ENCODE data around the gene ITGAD.

Gene ITGAD

DNA sequence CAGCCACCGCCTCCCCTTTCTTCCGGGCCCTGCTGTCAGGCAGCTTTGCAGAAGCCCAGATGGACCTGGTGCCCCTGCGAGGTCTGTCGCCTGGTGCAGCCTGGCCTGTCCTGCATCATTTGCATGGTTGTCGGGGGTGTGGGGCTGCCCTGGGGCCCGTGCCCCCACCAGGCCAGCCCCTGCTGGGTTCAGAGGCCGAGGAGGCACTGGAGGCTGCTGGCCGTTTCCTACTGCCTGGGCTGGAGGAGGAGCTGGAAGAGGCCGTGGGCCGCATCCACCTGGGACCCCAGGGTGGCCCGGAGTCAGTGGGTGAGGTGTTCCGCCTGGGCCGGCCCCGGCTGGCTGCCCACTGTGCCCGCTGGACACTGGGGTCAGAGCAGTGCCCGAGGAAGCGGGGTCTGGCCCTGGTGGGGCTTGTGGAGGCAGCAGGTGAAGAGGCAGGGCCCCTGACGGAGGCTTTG is 73.3 kb downstream of the ITGAD start:
- Histone ChIP-seq H3K27ac (ENCODE audit: low read depth, low read length) (no peak overlapping the region), H3K36me3 (ENCODE audit: insufficient read depth, low read length) (peaks cover 11% of the 10 kb centered on the region), H3K4me3 (ENCODE audit: low read depth in 1 of 2, low read length in 2 of 2) (no peak overlapping the region)

DNA sequence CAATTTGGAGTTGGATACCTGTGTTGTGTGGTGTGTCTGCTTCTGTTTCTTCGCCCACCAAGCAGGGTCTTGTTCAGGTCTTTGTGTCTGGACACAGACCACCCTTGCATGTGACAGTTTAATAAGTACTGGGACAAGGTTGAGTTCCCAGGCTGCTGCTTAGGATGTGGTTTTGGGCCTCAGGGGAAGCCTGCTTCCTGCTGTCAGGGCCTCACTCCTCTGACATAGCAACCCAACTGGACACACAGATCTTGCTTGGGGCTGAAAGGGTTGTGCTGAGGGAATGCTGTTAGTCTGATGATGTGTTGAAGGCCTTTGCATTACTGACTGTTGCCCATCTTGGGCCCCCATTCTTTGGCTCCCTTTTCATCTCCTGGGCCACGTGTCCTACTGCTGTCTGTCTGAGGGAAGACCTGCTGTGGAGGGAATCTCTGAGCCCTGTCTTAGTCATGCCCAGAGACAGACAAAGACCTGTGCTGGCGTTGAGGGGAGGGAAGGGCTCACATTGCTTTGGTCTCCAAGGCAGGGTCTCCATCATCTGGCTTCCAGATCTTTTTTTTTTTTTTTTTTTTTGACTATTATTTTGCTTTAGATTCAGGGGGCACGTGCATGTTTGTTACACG is 74.1 kb downstream of the ITGAD start:
- Histone ChIP-seq H3K9me3 (ENCODE audit: low read length) (no peaks in the 10 kb centered on the region), H3K27me3 (ENCODE audit: control insufficient read depth in 1 of 2, insufficient read depth in 2 of 2, low read length in 2 of 2) (no peaks in the 10 kb centered on the region), H3K4me3 (ENCODE audit: low read depth in 1 of 2, low read length in 2 of 2) (no peak overlapping the region), H3K36me3 (ENCODE audit: insufficient read depth, low read length) (peaks cover 5% of the 10 kb centered on the region), H3K9ac (ENCODE audit: low read length) (no peak overlapping the region), H3K27ac (ENCODE audit: low read depth, low read length) (no peak overlapping the region), H3K4me1 (ENCODE audit: insufficient read depth, low read length) (peaks cover 13% of the 10 kb centered on the region)

More for the DNA sequence above, 73.3 kb downstream of the ITGAD start:
- H3K9me3 ChIP-seq (ENCODE audit: low read length) = no peaks in the 10 kb centered on the region
- no peaks in the 10 kb centered on the region for H3K27me3 ChIP-seq (ENCODE audit: control insufficient read depth in 1 of 2, insufficient read depth in 2 of 2, low read length in 2 of 2)
- H3K9ac ChIP-seq (ENCODE audit: low read length) = no peak overlapping the region
- H3K4me1 ChIP-seq (ENCODE audit: insufficient read depth, low read length) = peaks cover 10% of the 10 kb centered on the region

DNA sequence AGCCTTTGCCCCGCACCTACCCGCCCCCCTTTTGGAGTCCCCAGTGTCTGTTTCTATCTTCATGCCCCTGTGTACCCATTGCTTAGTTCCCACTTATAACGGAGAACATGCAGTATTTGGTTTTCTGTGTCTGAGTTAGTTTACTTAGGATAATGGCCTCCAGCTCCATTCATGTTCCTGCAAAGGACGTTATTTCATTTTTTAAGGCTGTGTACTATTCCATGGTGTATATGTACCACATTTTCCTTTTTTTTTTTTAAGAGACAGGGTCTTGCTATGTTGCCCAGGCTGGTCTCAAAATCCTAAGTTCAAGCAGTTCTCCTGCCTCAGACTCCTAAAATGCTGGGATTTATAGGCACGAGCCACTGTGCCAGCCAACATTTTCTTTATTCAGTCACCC is 74.7 kb downstream of the ITGAD start:
- Histone ChIP-seq H3K9me3 (ENCODE audit: low read length) (no peaks in the 10 kb centered on the region), H3K27me3 (ENCODE audit: control insufficient read depth in 1 of 2, insufficient read depth in 2 of 2, low read length in 2 of 2) (no peaks in the 10 kb centered on the region), H3K36me3 (ENCODE audit: insufficient read depth, low read length) (no peaks in the 10 kb centered on the region), H3K27ac (ENCODE audit: low read depth, low read length) (no peak overlapping the region), H3K9ac (ENCODE audit: low read length) (no peak overlapping the region), H3K4me3 (ENCODE audit: low read depth in 1 of 2, low read length in 2 of 2) (no peak overlapping the region), H3K4me1 (ENCODE audit: insufficient read depth, low read length) (peaks cover 13% of the 10 kb centered on the region)

GRCh38 chr16:31470615-31471014 is 77.5 kb downstream of the ITGAD start:
- peaks cover 38% of the 10 kb centered on the region for H3K4me1 ChIP-seq (ENCODE audit: insufficient read depth, low read length)
- peak overlapping the region; percentile 92 for H3K27ac ChIP-seq (ENCODE audit: low read depth, low read length)
- peak overlapping the region in 1 of 2 donors; percentile 95 for H3K4me3 ChIP-seq (ENCODE audit: low read depth in 1 of 2, low read length in 2 of 2)
- no peaks in the 10 kb centered on the region for H3K9me3 ChIP-seq (ENCODE audit: low read length)
- peaks cover 26% of the 10 kb centered on the region for H3K36me3 ChIP-seq (ENCODE audit: insufficient read depth, low read length)
- peak overlapping the region; percentile 99 for H3K9ac ChIP-seq (ENCODE audit: low read length)
- H3K27me3 ChIP-seq (ENCODE audit: control insufficient read depth in 1 of 2, insufficient read depth in 2 of 2, low read length in 2 of 2) = no peaks in the 10 kb centered on the region

DNA sequence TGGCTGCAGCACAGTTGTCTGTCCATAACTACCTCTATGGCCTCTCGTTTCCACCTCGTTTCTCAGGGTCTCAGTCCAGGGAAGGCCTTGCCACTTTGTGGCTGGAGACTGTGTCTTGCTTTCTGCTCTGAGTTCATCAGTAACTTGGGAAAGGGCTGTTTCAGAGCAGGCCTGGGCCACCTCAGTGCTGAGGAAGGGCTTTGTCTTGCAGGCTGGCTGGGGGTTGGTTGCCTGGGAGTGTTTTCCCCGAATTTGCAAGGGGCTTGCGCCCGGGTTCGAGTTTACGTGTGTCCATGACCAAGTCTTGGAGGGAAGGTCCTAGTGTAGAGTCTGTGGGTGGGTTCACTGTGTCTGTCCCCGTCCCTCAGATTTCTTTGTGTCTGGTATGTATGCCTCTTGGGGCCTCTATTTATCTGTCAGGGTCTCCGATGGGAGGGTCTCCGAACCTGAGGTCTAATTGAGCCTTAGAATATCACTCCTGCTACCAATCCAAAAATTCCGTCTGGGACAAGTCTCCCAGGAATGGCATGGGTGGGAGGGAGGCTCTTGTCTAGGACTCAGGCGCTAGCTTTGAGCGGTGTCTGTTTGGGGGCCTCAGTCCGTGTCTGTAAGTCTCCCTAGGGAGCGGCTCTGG is 78.2 kb downstream of the ITGAD start:
- Histone ChIP-seq H3K4me1 (ENCODE audit: insufficient read depth, low read length) (peaks cover 45% of the 10 kb centered on the region), H3K4me3 (ENCODE audit: low read depth in 1 of 2, low read length in 2 of 2) (peak overlapping the region; percentile 29 to 95), H3K9me3 (ENCODE audit: low read length) (no peaks in the 10 kb centered on the region), H3K36me3 (ENCODE audit: insufficient read depth, low read length) (peaks cover 33% of the 10 kb centered on the region), H3K9ac (ENCODE audit: low read length) (peak overlapping the region; percentile 99), H3K27me3 (ENCODE audit: control insufficient read depth in 1 of 2, insufficient read depth in 2 of 2, low read length in 2 of 2) (no peaks in the 10 kb centered on the region), H3K27ac (ENCODE audit: low read depth, low read length) (peak overlapping the region; percentile 92)

GRCh38 chr16:31471875-31472708 is 79.0 kb downstream of the ITGAD start, which contains the start of gene TGFB1I1:
Gene TGFB1I1, plus strand, starts transcription at chr16:31472152. Its CDS starts 37 bp downstream, at chr16:31472189.
- Histone ChIP-seq H3K4me3 (ENCODE audit: low read depth in 1 of 2, low read length in 2 of 2) (peak within 1 kb of the TSS; percentile 78 to 95), H3K9ac (ENCODE audit: low read length) (peak within 1 kb of the TSS; percentile 99), H3K4me1 (ENCODE audit: insufficient read depth, low read length) (peaks cover 48% of the 10 kb centered on the region), H3K27me3 (ENCODE audit: control insufficient read depth in 1 of 2, insufficient read depth in 2 of 2, low read length in 2 of 2) (no peaks in the 10 kb centered on the region), H3K9me3 (ENCODE audit: low read length) (no peaks in the 10 kb centered on the region), H3K27ac (ENCODE audit: low read depth, low read length) (peak within 1 kb of the TSS; percentile 92), H3K36me3 (ENCODE audit: insufficient read depth, low read length) (peaks cover 36% of the 10 kb centered on the region)

GRCh38 chr16:31472709-31473203 is 79.6 kb downstream of the ITGAD start:
- peak overlapping the region; percentile 86 for H3K27ac ChIP-seq (ENCODE audit: low read depth, low read length)
- H3K4me3 ChIP-seq (ENCODE audit: low read depth in 1 of 2, low read length in 2 of 2) = peak overlapping the region; percentile 78 to 87
- H3K27me3 ChIP-seq (ENCODE audit: control insufficient read depth in 1 of 2, insufficient read depth in 2 of 2, low read length in 2 of 2) = no peaks in the 10 kb centered on the region
- peak overlapping the region; percentile 82 for H3K9ac ChIP-seq (ENCODE audit: low read length)
- no peaks in the 10 kb centered on the region for H3K9me3 ChIP-seq (ENCODE audit: low read length)
- H3K36me3 ChIP-seq (ENCODE audit: insufficient read depth, low read length) = peaks cover 42% of the 10 kb centered on the region
- peaks cover 48% of the 10 kb centered on the region for H3K4me1 ChIP-seq (ENCODE audit: insufficient read depth, low read length)

DNA sequence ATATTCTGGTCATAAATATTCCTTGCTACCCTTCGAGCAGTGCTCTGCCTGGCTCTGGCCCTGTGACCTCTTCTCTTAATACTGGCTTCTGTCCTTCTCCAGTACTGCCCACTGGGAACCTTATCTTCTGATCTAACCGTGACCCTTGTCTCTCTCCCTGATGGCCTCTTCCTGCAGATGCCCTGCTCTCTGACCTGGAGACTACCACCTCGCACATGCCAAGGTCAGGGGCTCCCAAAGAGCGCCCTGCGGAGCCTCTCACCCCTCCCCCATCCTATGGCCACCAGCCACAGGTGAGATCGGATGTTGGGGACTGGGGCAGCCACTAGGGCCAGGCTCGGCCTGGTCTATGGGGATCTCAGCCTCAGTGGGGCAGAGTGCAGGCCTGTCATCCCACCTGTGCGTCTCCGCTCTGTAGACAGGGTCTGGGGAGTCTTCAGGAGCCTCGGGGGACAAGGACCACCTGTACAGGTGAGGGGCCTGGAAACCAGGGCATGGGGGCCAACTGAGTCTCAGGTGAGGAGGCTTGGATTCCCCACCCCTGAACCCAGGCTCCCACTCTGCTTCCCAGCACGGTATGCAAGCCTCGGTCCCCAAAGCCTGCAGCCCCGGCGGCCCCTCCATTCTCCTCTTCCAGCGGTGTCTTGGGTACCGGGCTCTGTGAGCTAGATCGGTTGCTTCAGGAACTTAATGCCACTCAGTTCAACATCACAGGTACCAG is 80.3 kb downstream of the ITGAD start:
- Histone ChIP-seq H3K27ac (ENCODE audit: low read depth, low read length) (peak overlapping the region; percentile 67), H3K27me3 (ENCODE audit: control insufficient read depth in 1 of 2, insufficient read depth in 2 of 2, low read length in 2 of 2) (no peaks in the 10 kb centered on the region), H3K9me3 (ENCODE audit: low read length) (no peaks in the 10 kb centered on the region), H3K4me3 (ENCODE audit: low read depth in 1 of 2, low read length in 2 of 2) (peak overlapping the region; percentile 0 to 87), H3K9ac (ENCODE audit: low read length) (peak overlapping the region; percentile 20), H3K4me1 (ENCODE audit: insufficient read depth, low read length) (peaks cover 48% of the 10 kb centered on the region), H3K36me3 (ENCODE audit: insufficient read depth, low read length) (peaks cover 47% of the 10 kb centered on the region)

GRCh38 chr16:31474173-31474714 is 81.1 kb downstream of the ITGAD start:
- Histone ChIP-seq H3K27ac (ENCODE audit: low read depth, low read length) (peak overlapping the region; percentile 67), H3K4me1 (ENCODE audit: insufficient read depth, low read length) (peaks cover 48% of the 10 kb centered on the region)

GRCh38 chr16:31474773-31475738 is 81.9 kb downstream of the ITGAD start:
- H3K36me3 ChIP-seq (ENCODE audit: insufficient read depth, low read length) = peaks cover 47% of the 10 kb centered on the region
- peak overlapping the region in 1 of 2 donors; percentile 39 for H3K4me3 ChIP-seq (ENCODE audit: low read depth in 1 of 2, low read length in 2 of 2)
- H3K9me3 ChIP-seq (ENCODE audit: low read length) = no peaks in the 10 kb centered on the region
- no peaks in the 10 kb centered on the region for H3K27me3 ChIP-seq (ENCODE audit: control insufficient read depth in 1 of 2, insufficient read depth in 2 of 2, low read length in 2 of 2)
- no peak overlapping the region for H3K9ac ChIP-seq (ENCODE audit: low read length)
- peak overlapping the region; percentile 67 for H3K27ac ChIP-seq (ENCODE audit: low read depth, low read length)
- H3K4me1 ChIP-seq (ENCODE audit: insufficient read depth, low read length) = peaks cover 48% of the 10 kb centered on the region

More at GRCh38 chr16:31474173-31474714, 81.1 kb downstream of the ITGAD start:
- Histone ChIP-seq H3K36me3 (ENCODE audit: insufficient read depth, low read length) (peaks cover 47% of the 10 kb centered on the region), H3K4me3 (ENCODE audit: low read depth in 1 of 2, low read length in 2 of 2) (peak overlapping the region in 1 of 2 donors; percentile 39), H3K9ac (ENCODE audit: low read length) (peak overlapping the region; percentile 20), H3K27me3 (ENCODE audit: control insufficient read depth in 1 of 2, insufficient read depth in 2 of 2, low read length in 2 of 2) (no peaks in the 10 kb centered on the region), H3K9me3 (ENCODE audit: low read length) (no peaks in the 10 kb centered on the region)
